GM21723 (cell line): ENCODE results near the gene GALNT8.
"Not testable (repeated sequence)": the region's sequence is repeated elsewhere in the genome, so short reads cannot be mapped to it uniquely, and the experiment has no call there.

Source experiments
- ATAC-seq: cut with Tn5 transposase; IDR thresholded peaks from one replicate; pipeline ENCODE4 v1.9.1; 2021; ENCODE audit warnings: mild to moderate bottlenecking, moderate library complexity; ENCODE audit not compliant: unreplicated experiment

GALNT8 gene

GRCh38 chr12:4743046-4743445, 22.8 kb downstream of the GALNT8 start:
- no peak for ATAC-seq

- ATAC-seq = no peak
Measured at GRCh38 chr12:4744709-4745108, 24.5 kb downstream of the GALNT8 start.

- ATAC-seq = no peak
Measured at GRCh38 chr12:4745249-4745648, 25.0 kb downstream of the GALNT8 start.

GRCh38 chr12:4751654-4752053, 31.5 kb downstream of the GALNT8 start:
- ATAC-seq = not testable (repeated sequence)

GRCh38 chr12:4762773-4763172, 42.6 kb downstream of the GALNT8 start:
- no peak for ATAC-seq

DNA sequence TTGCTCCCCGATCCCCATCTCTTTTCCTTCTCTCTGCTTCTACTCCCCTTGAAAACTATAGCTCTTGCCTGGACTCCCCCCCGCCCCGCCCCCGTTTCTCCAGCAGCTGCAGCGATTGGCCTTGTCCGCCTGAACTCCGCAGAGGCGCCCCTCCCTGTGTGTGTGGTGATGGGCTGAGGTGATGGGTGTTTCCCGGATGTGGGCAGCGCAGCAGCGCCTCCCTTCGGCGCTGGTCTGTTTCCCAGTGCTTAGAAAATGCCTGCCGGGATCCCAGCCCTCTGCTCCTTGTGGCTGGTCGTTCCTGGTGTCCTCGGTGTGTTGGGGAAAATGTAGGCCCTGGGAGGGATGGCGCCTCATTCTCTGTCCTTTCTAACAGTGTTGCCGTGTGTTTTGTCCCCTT, 43.3 kb downstream of the GALNT8 start:
- no peak for ATAC-seq

DNA sequence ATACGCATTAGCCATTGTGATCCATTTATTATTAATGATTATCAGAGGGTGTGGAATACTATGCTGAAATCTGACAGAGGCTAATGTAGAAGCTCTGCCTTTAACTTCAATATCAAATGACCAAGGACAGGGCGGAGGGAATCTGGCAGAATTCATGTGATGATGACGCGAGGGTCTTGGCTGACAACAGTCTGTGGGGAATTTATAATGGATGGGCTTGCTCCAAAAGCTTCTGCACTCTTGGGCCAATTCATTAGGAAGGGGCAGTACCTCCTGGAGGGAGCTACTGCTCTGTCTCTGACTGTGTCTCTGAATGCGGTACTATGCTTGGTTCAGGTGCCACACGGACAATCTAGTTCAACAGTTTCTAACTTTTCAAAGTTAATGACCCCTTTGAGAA, 46.2 kb downstream of the GALNT8 start:
- no peak for ATAC-seq

- ATAC-seq = no peak
Measured at GRCh38 chr12:4767186-4767585, 47.0 kb downstream of the GALNT8 start.

GRCh38 chr12:4768341-4768740, 48.1 kb downstream of the GALNT8 start:
- no peak for ATAC-seq

DNA sequence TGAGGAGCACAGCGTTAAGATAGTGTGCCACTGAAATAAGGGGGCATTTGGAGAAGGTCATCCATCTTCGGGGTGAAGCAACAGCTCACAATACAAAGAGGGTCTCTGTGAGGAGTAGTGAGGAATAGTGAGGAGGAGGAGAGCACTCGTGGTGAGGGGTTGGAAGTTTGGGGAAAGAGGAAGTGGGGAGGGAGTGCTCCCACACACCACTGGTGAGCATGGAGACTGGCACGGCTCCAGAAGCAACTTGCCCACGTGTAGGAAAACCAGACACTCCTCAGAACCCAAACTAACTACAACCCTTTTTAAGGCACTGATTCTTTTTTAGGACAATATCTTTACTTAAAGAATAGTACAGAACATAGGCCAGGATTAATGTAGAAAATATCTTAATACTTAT, 48.9 kb downstream of the GALNT8 start:
- no peak for ATAC-seq

GRCh38 chr12:4771172-4771959, 51.2 kb downstream of the GALNT8 start:
- no peak for ATAC-seq

DNA sequence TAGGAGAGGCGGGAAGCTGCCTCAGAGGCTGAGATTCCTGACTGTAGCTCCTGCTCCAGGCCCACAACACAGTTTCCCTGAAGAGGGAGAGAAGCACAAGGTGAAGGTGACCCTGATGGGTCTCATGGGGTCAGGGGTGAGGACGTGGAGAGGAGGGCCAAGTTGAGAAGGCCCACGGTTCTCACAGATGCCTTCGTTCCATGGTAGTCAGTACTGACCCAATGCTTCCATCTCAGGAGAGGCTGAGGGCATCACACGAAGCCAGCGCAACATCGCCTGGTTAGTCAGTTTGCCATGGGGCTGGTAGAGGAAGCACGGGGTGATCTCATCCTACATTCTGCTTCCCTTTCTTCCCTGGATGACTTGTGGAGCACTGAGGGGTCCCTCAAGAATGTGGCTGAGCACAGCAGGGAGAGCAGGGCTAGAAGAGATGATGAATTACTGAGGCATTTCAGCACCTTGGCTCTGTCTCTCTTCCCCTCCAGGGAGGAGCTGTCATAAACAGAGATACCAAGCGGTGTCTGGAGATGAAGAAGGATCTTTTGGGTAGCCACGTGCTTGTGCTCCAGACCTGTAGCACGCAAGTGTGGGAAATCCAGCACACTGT, 51.9 kb downstream of the GALNT8 start:
- no peak for ATAC-seq

- ATAC-seq = no peak
Measured at GRCh38 chr12:4775936-4776335, 55.7 kb downstream of the GALNT8 start.

- no peak for ATAC-seq
Measured at GRCh38 chr12:4779749-4780148, 59.5 kb downstream of the GALNT8 start.

DNA sequence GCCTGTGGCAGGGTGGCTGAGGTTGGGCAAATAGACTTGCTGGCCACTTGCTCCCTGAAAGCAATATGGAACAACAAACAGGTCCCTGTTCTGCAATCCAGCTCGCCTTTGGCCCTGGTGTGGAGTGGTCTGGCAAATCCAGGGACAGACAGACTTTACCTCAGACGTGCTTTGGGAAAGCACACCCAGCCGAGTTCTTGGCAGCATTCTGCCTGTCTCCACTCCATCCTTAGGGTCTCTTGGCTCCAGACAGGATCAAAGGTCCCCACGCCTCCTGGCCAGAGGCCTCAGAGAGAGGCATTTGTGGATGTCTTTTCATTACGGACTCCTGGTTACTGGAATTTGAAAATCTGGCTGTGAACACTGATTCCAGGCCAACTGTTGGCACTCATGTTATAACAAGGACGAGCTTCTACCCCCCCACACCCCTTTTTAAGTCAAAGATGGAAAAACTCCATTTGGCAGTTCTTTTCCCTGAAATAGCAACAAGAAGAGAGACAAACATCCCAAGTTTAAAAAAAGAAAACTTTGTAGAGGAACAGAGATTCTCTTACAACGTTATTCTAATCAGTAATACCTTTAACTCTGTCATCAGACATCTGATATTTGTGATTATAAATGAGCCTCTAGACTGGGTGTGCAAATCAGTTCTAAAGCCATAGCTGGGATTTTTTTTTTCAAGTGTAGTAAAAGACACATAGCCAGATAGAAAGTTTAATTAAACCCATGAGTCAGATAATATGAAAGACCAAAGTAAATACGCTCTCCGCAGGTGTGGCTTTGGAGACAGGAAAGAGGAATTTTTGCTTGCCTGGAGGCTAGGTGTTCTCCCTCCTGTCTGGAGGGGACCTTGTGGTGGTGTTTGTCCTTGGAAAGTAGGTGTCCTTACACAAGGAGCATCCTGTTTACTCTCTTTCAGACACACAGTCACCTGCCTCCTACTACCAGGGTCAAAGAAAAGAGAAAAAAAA, 60.7 kb downstream of the GALNT8 start:
- ATAC-seq = no peak

- ATAC-seq = no peak
Measured at GRCh38 chr12:4784404-4785054, 64.3 kb downstream of the GALNT8 start.

DNA sequence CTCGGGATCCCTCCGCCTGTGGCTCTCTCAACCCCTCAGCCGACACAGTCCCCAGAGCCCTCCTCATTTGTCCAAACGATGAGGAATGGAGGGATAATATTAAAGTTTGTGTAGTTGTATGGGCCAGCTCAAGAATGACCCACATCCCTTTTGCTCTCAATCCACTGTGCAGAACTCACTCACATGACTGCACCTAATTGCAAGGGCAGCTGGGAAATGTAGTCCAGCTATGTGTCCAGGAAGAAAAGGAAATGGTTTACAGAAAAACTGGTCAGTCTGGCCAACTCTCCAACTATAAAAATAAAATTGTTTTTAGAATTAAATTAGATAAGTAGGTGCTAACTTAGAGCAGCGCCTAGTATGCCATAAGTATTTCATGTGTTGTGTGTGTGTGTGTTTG, 66.6 kb downstream of the GALNT8 start:
- ATAC-seq = no peak

DNA sequence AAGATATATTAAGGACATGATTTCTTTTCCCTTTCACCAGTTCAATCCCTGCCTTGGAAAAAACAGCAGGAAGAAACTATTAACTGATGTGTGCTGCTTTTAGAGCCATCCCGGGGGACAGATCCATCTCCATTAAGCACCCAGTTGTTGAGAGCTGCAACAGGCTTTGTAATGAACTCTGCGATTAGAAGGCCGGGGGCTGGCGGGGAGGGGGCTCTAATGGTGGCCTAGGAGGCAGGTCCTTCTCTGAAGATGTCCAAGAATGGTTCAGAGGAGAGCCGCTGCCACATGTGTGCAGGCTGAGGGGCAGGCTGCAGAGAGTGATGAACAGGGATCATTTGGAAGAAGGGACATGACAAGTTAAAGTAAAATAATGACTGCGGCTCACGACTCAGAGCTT, 67.8 kb downstream of the GALNT8 start:
- ATAC-seq = no peak

- ATAC-seq = no peak
Measured at GRCh38 chr12:4789776-4790175, 69.6 kb downstream of the GALNT8 start.

DNA sequence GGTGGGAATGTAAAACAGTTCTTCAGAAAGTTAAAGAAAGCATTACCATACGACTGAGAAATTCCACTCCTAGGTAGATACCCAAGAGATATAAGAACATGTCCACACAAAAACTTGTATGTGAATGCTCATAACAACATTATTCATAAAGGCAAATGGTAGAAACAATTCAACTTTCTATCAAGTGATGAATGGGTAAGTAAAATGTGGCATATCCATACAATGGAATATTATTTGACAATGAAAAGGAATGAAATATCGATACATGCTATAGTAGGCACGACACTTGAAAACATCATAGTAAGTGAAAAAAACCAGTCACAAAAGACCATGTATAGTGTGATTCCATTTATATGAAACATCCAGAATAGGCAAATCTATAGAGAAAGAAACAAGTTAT, 71.3 kb downstream of the GALNT8 start:
- no peak for ATAC-seq

GRCh38 chr12:4794491-4794890, 74.3 kb downstream of the GALNT8 start:
- ATAC-seq = no peak
